ENCODE data around the gene SYNGR1.
"Not testable (repeated sequence)": the region's sequence is repeated elsewhere in the genome, so short reads cannot be mapped to it uniquely, and the experiment has no call there.

Gene SYNGR1

GRCh38 chr22:39409516-39410029 is 59.8 kb downstream of the SYNGR1 start:
- DNase-seq (ENCODE audit: low read depth), result no peak

- DNase-seq (ENCODE audit: low read depth), result no peak
Measured at GRCh38 chr22:39410264-39410663, 60.5 kb downstream of the SYNGR1 start.

GRCh38 chr22:39411828-39412365 is 62.1 kb downstream of the SYNGR1 start:
- not testable (repeated sequence) for DNase-seq (ENCODE audit: low read depth)

- DNase-seq (ENCODE audit: low read depth), result not testable (repeated sequence)
Measured at GRCh38 chr22:39413204-39413603, 63.4 kb downstream of the SYNGR1 start.

GRCh38 chr22:39414377-39414776 is 64.6 kb downstream of the SYNGR1 start:
- no peak for DNase-seq (ENCODE audit: low read depth)

- no peak for DNase-seq (ENCODE audit: low read depth)
Measured at GRCh38 chr22:39414886-39415285, 65.1 kb downstream of the SYNGR1 start.

- DNase-seq (ENCODE audit: low read depth), result no peak
Measured at GRCh38 chr22:39415506-39415905, 65.7 kb downstream of the SYNGR1 start.

GRCh38 chr22:39416319-39416718 is 66.5 kb downstream of the SYNGR1 start:
- DNase-seq (ENCODE audit: low read depth), result no peak

GRCh38 chr22:39417641-39418040 is 67.8 kb downstream of the SYNGR1 start:
- DNase-seq (ENCODE audit: low read depth), result no peak

- no peak for DNase-seq (ENCODE audit: low read depth)
Measured at GRCh38 chr22:39418696-39419095, 68.9 kb downstream of the SYNGR1 start.

- no peak for DNase-seq (ENCODE audit: low read depth)
Measured at GRCh38 chr22:39419096-39419495, 69.3 kb downstream of the SYNGR1 start.

GRCh38 chr22:39419911-39420310 is 70.1 kb downstream of the SYNGR1 start:
- DNase-seq (ENCODE audit: low read depth), result no peak

- DNase-seq (ENCODE audit: low read depth), result no peak
Measured at GRCh38 chr22:39421691-39422090, 71.9 kb downstream of the SYNGR1 start.

- DNase-seq (ENCODE audit: low read depth), result no peak
Measured at GRCh38 chr22:39422101-39422500, 72.3 kb downstream of the SYNGR1 start.

- no peak for DNase-seq (ENCODE audit: low read depth)
Measured at GRCh38 chr22:39422721-39423120, 72.9 kb downstream of the SYNGR1 start.

- DNase-seq (ENCODE audit: low read depth), result no peak
Measured at GRCh38 chr22:39423976-39424375, 74.2 kb downstream of the SYNGR1 start.

- DNase-seq (ENCODE audit: low read depth), result no peak
Measured at GRCh38 chr22:39426380-39427043, 76.7 kb downstream of the SYNGR1 start.

- no peak for DNase-seq (ENCODE audit: low read depth)
Measured at GRCh38 chr22:39427751-39428596, 78.2 kb downstream of the SYNGR1 start.

- no peak for DNase-seq (ENCODE audit: low read depth)
Measured at GRCh38 chr22:39428597-39429071, 78.8 kb downstream of the SYNGR1 start.

- no peak for DNase-seq (ENCODE audit: low read depth)
Measured at GRCh38 chr22:39429186-39429585, 79.4 kb downstream of the SYNGR1 start.

- no peak for DNase-seq (ENCODE audit: low read depth)
Measured at GRCh38 chr22:39429916-39430575, 80.3 kb downstream of the SYNGR1 start.

- no peak for DNase-seq (ENCODE audit: low read depth)
Measured at GRCh38 chr22:39430576-39431150, 80.9 kb downstream of the SYNGR1 start.

All from amniotic epithelial cell (primary cell).